Subcutaneous adipose tissue (tissue), 4 donors: ENCODE data around the gene ATXN7L1. TPM values are rescaled to one million over a fixed set of nuclear protein-coding genes. Genes with fewer than 3 reads are reported as not detected.

Source experiments
- total RNA-seq, 4 donors: library from RNA; depleted of rRNA; stranded (reverse); fragments of >200 nt; gene quantifications; one replicate each; pipeline ENCODE4 v1.1.0, GENCODE V29; 2016
- TF ChIP-seq, protein P1 (sequence below): fragments of 450-650 bp; IDR thresholded peaks from one replicate; pipeline ENCODE4 v1.5.1; 2016; ENCODE audit warnings: low read depth, mild to moderate bottlenecking, control low read depth, antibody characterized with exemption, moderate library complexity

The ATXN7L1 gene
- total RNA-seq, 4 donors from 2014 or later = 11.5 to 29.2 (median 13.3) TPM

DNA sequence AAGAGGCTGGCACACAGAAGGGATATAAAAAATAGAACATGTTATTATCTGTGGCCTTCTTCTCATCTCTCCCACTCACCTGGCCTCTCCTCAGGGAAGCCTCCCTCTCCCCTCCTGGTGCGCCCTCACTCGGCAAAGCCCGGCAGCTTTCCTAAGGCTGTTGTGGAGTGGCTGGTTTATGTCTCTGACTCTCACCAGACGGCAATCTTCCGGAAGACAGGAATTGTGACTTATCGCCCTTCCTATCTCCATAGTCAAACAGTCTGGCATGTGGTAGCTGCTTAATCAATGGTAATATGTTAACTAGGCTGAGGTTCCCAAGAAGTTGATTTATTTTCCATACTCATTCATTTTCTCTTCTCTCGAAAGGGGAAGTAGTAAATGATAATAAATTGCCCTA lies 78.7 kb downstream of the ATXN7L1 start:
- TF ChIP-seq, protein P1, sequence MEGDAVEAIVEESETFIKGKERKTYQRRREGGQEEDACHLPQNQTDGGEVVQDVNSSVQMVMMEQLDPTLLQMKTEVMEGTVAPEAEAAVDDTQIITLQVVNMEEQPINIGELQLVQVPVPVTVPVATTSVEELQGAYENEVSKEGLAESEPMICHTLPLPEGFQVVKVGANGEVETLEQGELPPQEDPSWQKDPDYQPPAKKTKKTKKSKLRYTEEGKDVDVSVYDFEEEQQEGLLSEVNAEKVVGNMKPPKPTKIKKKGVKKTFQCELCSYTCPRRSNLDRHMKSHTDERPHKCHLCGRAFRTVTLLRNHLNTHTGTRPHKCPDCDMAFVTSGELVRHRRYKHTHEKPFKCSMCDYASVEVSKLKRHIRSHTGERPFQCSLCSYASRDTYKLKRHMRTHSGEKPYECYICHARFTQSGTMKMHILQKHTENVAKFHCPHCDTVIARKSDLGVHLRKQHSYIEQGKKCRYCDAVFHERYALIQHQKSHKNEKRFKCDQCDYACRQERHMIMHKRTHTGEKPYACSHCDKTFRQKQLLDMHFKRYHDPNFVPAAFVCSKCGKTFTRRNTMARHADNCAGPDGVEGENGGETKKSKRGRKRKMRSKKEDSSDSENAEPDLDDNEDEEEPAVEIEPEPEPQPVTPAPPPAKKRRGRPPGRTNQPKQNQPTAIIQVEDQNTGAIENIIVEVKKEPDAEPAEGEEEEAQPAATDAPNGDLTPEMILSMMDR = no peak

DNA sequence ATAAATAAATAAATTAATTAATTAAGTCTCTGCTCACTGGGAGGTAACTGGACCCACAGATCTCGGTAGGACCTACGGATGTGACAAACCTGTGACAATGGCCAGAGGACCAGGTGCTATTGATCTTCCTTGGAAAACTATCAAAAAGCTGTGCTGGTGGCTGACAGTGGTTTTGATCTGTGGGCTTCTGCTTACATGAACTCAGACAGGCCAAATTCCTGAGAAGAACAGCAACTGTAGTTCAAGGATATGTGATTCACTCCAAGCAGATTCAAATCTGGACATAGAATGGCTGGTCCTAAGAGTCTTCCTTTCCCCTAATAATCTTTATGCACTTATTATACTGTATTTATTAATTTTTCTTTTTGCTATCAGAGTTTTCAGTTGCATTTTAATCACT lies 80.0 kb downstream of the ATXN7L1 start:
- TF ChIP-seq, protein P1 = no peak

DNA sequence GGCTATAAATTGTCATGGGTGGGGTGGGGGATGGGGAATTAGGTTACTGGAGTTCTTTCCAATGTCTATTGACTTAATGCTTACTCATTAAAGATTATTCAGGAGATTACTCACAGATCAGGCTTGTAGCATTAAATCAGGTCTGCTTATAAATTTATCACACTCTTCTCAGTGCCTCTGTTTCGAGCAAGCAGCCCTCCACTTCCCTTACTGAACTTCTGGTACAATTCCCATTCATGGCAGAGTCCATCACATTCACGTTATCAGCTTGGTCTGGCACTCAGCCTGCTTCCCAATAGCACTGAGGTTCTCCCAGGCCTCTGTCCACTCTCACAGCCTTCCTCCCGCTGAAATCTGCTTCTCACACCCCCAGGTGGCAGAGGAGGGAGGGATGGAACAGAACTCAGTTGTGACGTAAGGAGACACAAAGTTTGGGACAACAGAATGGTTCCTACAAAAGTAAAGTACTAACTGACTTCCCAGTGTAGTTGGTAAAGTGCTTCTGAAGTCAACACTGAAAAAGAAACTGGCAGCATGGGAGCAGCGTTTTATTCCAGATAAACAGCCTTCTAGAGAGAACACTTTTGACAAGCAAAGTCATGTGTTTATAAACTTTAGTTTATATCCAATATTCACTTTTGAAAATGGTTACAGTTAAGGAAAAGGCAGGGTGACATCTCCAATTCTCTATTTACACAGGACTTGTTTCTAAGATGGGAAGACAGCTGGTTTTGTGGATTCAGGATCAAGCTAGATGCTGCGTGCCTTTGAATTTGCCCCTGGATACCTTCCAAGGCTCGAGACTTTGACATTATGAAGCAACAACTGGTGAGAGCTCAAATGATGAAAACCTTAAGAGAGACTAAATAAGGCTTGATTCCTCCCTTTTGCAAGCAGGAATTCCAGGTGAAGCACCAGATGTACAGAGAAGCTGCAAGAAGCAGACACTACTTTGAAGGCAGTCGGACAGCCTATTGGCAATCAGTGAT lies 81.4 kb downstream of the ATXN7L1 start:
- TF ChIP-seq, protein P1 = no peak

DNA sequence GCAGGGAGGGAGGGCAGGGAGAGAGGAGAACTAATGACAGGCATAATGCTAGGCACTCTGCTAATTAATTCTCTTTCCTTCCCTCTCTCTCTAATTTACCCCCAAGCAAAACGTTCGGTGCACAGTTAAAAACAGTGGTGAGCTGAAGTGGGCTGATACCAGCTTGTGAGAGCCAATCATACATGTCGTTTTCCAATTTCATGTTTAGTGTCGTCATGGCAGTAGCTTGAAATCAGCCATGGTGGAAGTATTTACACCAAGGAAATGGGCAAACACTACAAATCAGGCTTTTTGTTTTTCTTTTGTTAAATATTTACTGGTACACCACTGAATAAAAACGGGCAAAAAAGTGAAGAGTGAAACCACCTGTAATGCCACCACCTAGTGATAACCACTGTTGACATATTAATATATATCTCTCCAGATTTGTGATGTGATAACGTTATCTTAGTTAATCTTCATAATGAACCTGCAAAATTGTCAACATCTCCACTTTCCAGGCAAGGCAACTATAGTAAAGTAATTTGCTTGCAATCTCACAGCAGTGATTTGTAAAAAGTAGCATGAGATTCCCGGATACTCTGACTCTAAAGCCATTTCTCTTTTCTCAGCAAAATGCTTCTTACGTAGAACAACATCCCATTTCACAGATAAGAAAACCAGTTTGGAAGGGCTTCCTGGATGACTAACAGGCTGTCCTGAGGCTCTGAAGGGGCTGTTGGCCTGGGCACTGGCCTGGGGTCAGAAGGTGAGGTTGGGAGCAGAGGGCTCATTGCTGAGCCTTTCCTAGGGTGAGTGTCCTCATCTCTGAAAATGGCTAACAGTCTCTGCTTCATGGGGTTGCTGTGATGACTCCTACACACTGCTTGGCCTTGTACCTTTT lies 83.7 kb downstream of the ATXN7L1 start:
- TF ChIP-seq, protein P1 = no peak

DNA sequence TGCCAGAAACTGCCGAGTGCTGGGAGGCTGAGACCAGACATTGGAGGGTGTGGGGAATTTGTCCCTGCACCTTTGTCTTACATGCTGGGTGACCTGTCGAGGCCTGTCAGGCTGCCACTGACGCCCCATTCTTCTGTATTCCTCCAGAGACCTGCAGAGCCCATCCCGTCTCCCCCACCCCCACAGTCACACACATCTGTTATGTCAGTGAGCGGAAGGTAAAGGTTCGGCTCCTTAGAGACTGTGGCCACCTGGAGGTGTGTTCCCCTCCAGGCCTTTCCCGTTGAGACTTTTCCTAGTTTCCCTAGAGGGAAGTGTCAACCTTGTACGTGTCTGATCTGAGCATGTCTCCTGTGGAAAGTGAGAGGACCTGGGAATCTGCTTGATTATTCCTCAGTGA lies 84.5 kb downstream of the ATXN7L1 start:
- TF ChIP-seq, protein P1 = no peak

DNA sequence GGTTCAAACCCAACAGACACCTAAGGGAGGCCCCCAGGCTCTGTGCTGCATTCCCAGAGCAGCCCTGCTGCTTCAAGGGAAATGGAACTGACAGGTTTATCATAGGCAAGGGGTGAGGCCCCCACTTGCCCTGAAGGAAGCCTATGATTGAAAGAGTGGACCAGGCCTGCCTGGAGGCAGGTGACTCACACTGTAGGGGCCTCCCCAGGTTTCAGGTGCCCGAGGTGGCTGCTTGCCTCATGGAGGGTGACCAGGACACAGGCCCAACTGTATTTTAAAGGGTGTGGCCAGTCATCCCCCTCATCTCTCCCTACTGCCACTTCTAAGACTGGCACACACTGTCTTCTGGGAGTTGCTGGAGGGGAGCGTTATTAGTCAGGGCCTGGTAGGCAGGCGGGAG lies 85.4 kb downstream of the ATXN7L1 start:
- TF ChIP-seq, protein P1 = no peak
